Esophagus muscularis mucosa (tissue), 4 donors: ENCODE data around the gene SEC31A. TPM values are rescaled to one million over a fixed set of nuclear protein-coding genes. Genes with fewer than 3 reads are reported as not detected.
"Not testable (repeated sequence)": the region's sequence is repeated elsewhere in the genome, so short reads cannot be mapped to it uniquely, and the experiment has no call there.

Experiments
- DNase-seq: peaks from one replicate; pipeline ENCODE4 v3.0.0-alpha.2; 2017; ENCODE audit errors: extremely low spot score
- H3K27ac ChIP-seq, 4 donors: fragments of 200-600 bp; sonication (generic); replicated peaks in 1 of 4; 1 replicate in 3 of 4; 2 replicates in 1 of 4; pipeline ENCODE4 v1.5.1; 2016 to 2019; ENCODE audit warnings: mild to moderate bottlenecking in 1 of 4
- H3K27me3 ChIP-seq, 4 donors: fragments of 200-600 bp; sonication (generic); one replicate each; pipeline versions ENCODE4 v1.5.1 to v1.6.0; 2016 to 2019
- H3K36me3 ChIP-seq, 4 donors: fragments of 200-600 bp; sonication (generic); one replicate each; pipeline ENCODE4 v1.5.1; 2016 to 2019
- H3K4me1 ChIP-seq, 4 donors: fragments of 200-600 bp; sonication (generic); one replicate each; pipeline ENCODE4 v1.5.1; 2016 to 2019
- H3K4me3 ChIP-seq, 4 donors: fragments of 200-600 bp; sonication (generic); 1 replicate in 2 of 4; 2 replicates in 2 of 4; pipeline ENCODE4 v1.5.1; 2016 to 2019; ENCODE audit warnings: mild to moderate bottlenecking in 4 of 4, moderate library complexity in 1 of 4
- H3K9me3 ChIP-seq, 4 donors: fragments of 200-600 bp; sonication (generic); 1 replicate in 3 of 4; 2 replicates in 1 of 4; pipeline ENCODE4 v1.5.1; 2016 to 2019
- EP300 ChIP-seq: sonication (generic); formaldehyde crosslinking; IDR thresholded peaks from one replicate; pipeline ENCODE4 v1.6.1; 2017; ENCODE audit warnings: antibody characterized with exemption
- POLR2A ChIP-seq: fragments of 450-650 bp; IDR thresholded peaks from one replicate; pipeline ENCODE4 v1.6.1; 2017; ENCODE audit warnings: antibody characterized with exemption, moderate library complexity, mild to moderate bottlenecking, low read depth
- POLR2AphosphoS5 ChIP-seq, 2 donors: sonication (generic); formaldehyde crosslinking; IDR thresholded peaks; one replicate each; pipeline ENCODE4 v1.6.1; 2017; ENCODE audit warnings: antibody characterized with exemption in 2 of 2
- whole genome bisulfite sequencing: methylation state at CpG from one replicate; pipeline ENCODE4 v1.1.5; 2018; 5-methylcytosine and 5-hydroxymethylcytosine counted together
- intact Hi-C: fragments of 100-400 bp; cut with DNase I; formaldehyde crosslinking; loops from one replicate; pipeline ENCODE4 v1.15.1; 2023
- total RNA-seq, 4 donors: library from RNA; depleted of rRNA; stranded (reverse); fragments of >200 nt; gene quantifications; one replicate each; pipeline versions ENCODE4 v1.1.0 to v1.2.1, GENCODE V29; 2016
- TF ChIP-seq, protein P1 (sequence below), 3 experiments: fragments of 200-600 bp in 2 of 3; fragments of 450-650 bp in 1 of 3; sonication (generic) in 2 of 3; IDR thresholded peaks; one replicate each; pipeline ENCODE4 v1.5.1; 2017 to 2019; ENCODE audit warnings: antibody characterized with exemption in 3 of 3, mild to moderate bottlenecking in 2 of 3, moderate library complexity in 1 of 3

Gene SEC31A
- total RNA-seq, 4 donors from 2014 or later, result 117 to 146 (median 131) TPM

DNA sequence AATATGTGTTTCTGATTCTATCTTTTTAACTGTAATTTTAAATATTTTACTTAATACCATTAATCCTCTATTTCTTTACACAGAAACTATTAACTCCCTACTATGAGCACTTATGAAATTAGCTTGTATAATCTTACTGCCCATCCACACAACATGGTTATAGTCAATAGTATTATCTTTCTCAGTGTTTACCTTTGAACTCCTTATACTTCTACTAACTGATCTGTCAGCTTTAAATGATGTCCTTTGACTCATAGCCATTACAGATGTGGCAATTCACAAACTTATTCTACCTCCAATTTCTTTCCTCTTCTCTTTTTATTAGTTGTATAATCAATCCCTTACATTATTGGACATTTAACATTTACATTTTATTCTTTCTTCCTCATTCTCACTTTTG lies 5.5 kb downstream of the SEC31A start:
- H3K4me3 ChIP-seq, result no peak overlapping the region
- H3K9me3 ChIP-seq, result no peaks in the 10 kb centered on the region
- intact Hi-C loops, result no loop called here
- H3K36me3 ChIP-seq, result peaks cover 0 to 16% (median 8%) of the 10 kb centered on the region in 4 donors
- H3K4me1 ChIP-seq, result peaks cover 25 to 68% (median 54%) of the 10 kb centered on the region in 4 donors
- H3K27ac ChIP-seq, result no peak overlapping the region
- H3K27me3 ChIP-seq, result no peaks in the 10 kb centered on the region
- no peak for DNase-seq
- TF ChIP-seq, protein P1, sequence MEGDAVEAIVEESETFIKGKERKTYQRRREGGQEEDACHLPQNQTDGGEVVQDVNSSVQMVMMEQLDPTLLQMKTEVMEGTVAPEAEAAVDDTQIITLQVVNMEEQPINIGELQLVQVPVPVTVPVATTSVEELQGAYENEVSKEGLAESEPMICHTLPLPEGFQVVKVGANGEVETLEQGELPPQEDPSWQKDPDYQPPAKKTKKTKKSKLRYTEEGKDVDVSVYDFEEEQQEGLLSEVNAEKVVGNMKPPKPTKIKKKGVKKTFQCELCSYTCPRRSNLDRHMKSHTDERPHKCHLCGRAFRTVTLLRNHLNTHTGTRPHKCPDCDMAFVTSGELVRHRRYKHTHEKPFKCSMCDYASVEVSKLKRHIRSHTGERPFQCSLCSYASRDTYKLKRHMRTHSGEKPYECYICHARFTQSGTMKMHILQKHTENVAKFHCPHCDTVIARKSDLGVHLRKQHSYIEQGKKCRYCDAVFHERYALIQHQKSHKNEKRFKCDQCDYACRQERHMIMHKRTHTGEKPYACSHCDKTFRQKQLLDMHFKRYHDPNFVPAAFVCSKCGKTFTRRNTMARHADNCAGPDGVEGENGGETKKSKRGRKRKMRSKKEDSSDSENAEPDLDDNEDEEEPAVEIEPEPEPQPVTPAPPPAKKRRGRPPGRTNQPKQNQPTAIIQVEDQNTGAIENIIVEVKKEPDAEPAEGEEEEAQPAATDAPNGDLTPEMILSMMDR (IDR thresholded peaks at IDR 0.05), result no peak
- no peak for TF ChIP-seq POLR2A
- no peak for TF ChIP-seq EP300
- no peak for TF ChIP-seq POLR2AphosphoS5 (IDR thresholded peaks at IDR 0.05)

DNA sequence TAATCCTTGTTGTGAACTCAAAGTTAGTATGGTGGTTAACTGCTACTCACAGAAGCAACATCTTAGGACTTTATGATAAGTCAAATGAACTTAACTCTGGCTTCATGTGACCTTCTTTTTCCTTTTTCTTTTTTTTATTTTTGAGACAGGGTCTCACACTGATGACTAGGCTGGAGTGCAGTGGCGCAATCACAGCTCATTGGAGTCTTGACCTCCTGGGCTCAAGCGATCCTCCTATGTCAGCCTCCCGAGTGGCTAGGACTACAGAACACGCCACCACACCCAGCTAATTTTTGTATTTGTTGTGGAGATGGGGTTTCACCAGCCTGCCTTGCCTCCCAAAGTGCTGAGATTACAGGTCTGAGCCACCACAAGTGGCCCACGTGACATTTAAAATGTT lies 22.4 kb downstream of the SEC31A start:
- no peak for TF ChIP-seq POLR2AphosphoS5 (IDR thresholded peaks at IDR 0.05)
- TF ChIP-seq, protein P1 (IDR thresholded peaks at IDR 0.05), result no peak
- TF ChIP-seq EP300, result no peak
- no peak for TF ChIP-seq POLR2A
- H3K4me3 ChIP-seq, result no peak overlapping the region
- H3K9me3 ChIP-seq, result no peaks in the 10 kb centered on the region
- H3K36me3 ChIP-seq, result peaks cover 69 to 100% (median 92%) of the 10 kb centered on the region in 4 donors
- WGBS, result 93% methylated on average over 5 of the region's 5 CpGs
- H3K4me1 ChIP-seq, result peaks cover 0 to 15% (median 11%) of the 10 kb centered on the region in 4 donors
- intact Hi-C loops, result no loop called here
- DNase-seq, result no peak
- H3K27ac ChIP-seq, result no peak overlapping the region
- no peaks in the 10 kb centered on the region for H3K27me3 ChIP-seq

DNA sequence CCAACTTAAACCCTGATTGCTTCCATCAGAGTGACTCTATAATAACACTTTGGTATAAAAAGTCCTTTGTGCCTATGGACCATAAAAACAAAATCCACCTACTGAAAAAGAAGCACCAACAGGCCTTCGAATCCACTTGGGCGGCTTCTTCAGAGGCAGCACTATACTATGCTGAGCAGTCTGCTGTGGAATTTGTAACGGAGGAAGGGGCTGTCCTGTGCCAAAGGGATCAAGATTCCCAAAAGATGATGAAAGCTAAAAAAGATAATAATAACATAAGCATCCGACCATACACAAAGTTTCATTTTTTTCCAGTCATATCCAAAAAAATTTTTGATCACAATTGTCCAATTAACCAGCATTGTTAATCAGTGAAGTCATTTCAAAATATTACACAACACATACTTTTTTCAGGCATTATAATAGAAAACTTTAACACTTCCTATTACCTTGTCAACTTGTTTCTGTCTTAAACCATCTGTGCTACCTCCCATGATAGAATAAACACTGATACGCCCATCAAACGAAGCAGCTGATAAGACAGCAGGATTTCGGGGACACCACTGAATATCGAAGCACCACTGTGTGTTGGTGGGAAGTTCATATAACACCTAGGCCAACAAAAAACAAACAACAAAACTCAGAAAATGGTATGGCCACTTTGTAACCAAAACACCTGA lies 24.1 kb downstream of the SEC31A start:
- Histone ChIP-seq H3K27ac (peak overlapping the region in 1 of 4 donors; percentile 37), H3K9me3 (no peaks in the 10 kb centered on the region), H3K4me1 (peaks cover 0 to 15% (median 13%) of the 10 kb centered on the region in 4 donors), H3K36me3 (peaks cover 69 to 100% (median 90%) of the 10 kb centered on the region in 4 donors), H3K27me3 (no peaks in the 10 kb centered on the region), H3K4me3 (no peak overlapping the region)
- WGBS, result 85% methylated on average over 8 of the region's 8 CpGs
- intact Hi-C loops, result no loop called here
- DNase-seq, result no peak
- TF ChIP-seq EP300 (no peak), POLR2AphosphoS5 (IDR thresholded peaks at IDR 0.05) (no peak), POLR2A (no peak)
- TF ChIP-seq, protein P1 (IDR thresholded peaks at IDR 0.05), result no peak

DNA sequence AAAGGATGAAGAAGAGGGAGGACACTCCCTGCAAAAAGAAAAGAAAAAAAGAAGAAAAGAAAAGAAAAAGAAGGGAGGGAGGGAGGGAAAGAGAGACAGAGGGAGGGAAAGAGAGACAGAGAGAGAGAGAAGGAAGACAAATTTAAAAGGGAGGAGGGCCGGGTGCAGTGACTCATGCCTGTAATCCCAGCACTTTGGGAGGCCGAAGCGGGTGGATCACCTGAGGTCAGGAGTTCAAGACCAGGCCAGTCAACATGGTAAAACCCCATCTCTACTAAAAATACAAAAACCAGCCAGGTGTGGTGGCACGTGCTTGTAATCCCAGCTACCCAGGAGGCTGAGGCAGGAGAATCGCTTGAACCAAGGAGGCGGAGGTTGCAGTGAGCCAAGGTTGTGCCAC lies 24.9 kb downstream of the SEC31A start:
- H3K9me3 ChIP-seq, intact Hi-C loops, H3K27me3 ChIP-seq, H3K4me3 ChIP-seq, DNase-seq: not testable (repeated sequence)
- H3K4me1 ChIP-seq, result peaks cover 0 to 15% (median 13%) of the 10 kb centered on the region in 4 donors
- peak overlapping the region; percentile 37 to 61 (median 48) for H3K27ac ChIP-seq
- WGBS, result 72% methylated on average over 6 of the region's 6 CpGs
- peaks cover 61 to 99% (median 85%) of the 10 kb centered on the region in 4 donors for H3K36me3 ChIP-seq

DNA sequence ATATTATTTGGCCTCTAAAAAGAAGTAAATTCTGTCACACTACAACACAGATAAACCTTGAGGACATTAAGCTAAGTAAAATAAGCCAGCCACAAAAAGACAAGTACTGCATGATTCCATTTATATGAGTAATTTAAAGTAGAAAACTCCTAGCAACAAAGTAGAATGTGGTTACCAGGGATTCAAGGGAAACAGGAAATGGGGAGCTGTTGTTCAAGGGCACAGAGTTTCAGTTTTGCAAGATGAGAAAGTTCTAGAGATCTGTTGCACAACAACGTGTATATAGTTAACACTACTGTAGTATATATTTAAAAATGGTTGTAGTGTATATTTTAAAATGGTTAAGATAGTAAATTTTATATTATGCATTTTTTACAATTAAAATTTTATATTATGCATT lies 25.4 kb downstream of the SEC31A start:
- intact Hi-C loops, result no loop called here
- peaks cover 0 to 15% (median 13%) of the 10 kb centered on the region in 4 donors for H3K4me1 ChIP-seq
- DNase-seq, result no peak
- H3K4me3 ChIP-seq, result no peak overlapping the region
- WGBS, result 20% methylated on average over 1 of the region's 1 CpG
- H3K36me3 ChIP-seq, result peaks cover 57 to 97% (median 84%) of the 10 kb centered on the region in 4 donors
- no peaks in the 10 kb centered on the region for H3K27me3 ChIP-seq
- H3K9me3 ChIP-seq, result no peaks in the 10 kb centered on the region
- H3K27ac ChIP-seq, result peak overlapping the region; percentile 37 to 61 (median 48)
- TF ChIP-seq POLR2AphosphoS5 (IDR thresholded peaks at IDR 0.05) (peak in 1 of 2 donors; percentile 24), POLR2A (no peak), EP300 (no peak)
- TF ChIP-seq, protein P1 (IDR thresholded peaks at IDR 0.05), result no peak
